Measurements from ENCODE around the gene SENP7.
"Not testable (repeated sequence)": the region's sequence is repeated elsewhere in the genome, so short reads cannot be mapped to it uniquely, and the experiment has no call there.

The SENP7 gene

DNA sequence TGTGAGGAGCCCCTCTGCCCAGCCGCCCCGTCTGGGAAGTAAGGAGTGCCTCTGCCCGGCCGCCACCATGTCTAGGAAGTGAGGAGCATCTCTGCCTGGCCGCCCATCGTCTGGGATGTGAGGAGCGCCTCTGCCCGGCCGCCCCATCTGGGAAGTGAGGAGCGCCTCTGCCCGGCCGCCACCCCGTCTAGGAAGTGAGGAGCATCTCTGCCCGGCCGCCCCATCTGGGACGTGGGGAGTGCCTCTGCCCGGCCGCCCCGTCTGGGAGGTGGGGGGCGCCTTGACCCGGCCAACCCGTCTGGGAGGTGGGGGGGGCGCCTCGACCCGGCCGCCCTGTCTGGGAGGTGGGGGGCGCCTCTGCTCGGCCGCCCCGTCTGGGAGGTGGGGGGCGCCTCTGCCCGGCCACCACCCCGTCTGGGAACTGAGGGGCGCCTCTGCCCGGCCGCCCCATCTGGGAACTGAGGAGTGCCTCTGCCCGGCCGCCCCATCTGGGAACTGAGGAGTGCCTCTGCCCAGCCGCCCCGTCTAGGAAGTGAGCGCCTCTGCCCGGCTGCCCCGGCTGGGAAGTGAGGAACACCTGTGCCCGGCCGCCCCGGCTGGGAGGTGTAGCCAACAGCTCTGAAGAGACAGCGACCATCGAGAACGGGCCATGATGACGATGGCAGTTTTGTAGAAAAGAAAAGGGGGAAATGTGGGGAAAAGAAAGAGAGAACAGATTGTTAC lies 38.5 kb upstream of the SENP7 start:
- not testable (repeated sequence) for H3K9me2 ChIP-seq (replicated peaks; ENCODE audit: control insufficient read depth, low read length); H3K4me2 ChIP-seq (ENCODE audit: low read length); H3F3A ChIP-seq (ENCODE audit: control insufficient read depth, insufficient read depth); H4K20me1 ChIP-seq (ENCODE audit: control insufficient read depth, insufficient read depth, low read depth, low read length); H3K27me3 ChIP-seq (ENCODE audit: control insufficient read depth, low read length); H3K9me3 ChIP-seq (ENCODE audit: control insufficient read depth, insufficient read depth, low read length); H3K27ac ChIP-seq (ENCODE audit: low read depth, low read length); H3K36me3 ChIP-seq (ENCODE audit: control insufficient read depth, low read length); H3K4me3 ChIP-seq (ENCODE audit: low read length); H3K79me2 ChIP-seq (ENCODE audit: control insufficient read depth, low read length)
- H3K4me1 ChIP-seq (ENCODE audit: control insufficient read depth, low read length) = peaks cover 14% of the 10 kb centered on the region

DNA sequence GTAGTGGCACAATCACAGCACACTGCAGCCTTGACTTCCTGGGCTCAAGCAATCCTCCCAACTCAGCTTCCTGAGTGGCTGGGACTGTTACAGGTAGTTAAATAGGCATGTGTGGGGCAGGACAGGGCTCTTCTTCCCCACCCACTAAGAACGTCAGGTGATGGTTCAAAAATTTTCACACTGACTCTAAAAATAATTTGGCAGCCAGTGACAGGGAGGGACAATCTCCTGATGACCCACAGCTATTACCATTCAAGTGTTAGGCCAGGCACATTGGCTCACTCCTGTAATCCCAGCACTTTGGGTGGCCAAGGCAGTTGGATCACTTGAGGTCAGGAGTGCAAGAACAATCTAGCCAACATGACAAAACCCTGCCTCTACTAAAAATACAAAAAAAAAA lies 36.5 kb upstream of the SENP7 start:
- H3F3A ChIP-seq (ENCODE audit: control insufficient read depth, insufficient read depth) = no peaks in the 10 kb centered on the region
- peaks cover 3% of the 10 kb centered on the region; the same call in 1 of the 2 replicates for H3K4me1 ChIP-seq (ENCODE audit: control insufficient read depth, low read length)
- H3K4me2 ChIP-seq (ENCODE audit: low read length) = no peak overlapping the region
- H3K9me2 ChIP-seq (replicated peaks; ENCODE audit: control insufficient read depth, low read length) = no peaks in the 10 kb centered on the region
- TF ChIP-seq EZH2phosphoT487 (IDR thresholded peaks at IDR 0.05; ENCODE audit: borderline replicate concordance, low read length) = no peak
- TF ChIP-seq, protein P1, sequence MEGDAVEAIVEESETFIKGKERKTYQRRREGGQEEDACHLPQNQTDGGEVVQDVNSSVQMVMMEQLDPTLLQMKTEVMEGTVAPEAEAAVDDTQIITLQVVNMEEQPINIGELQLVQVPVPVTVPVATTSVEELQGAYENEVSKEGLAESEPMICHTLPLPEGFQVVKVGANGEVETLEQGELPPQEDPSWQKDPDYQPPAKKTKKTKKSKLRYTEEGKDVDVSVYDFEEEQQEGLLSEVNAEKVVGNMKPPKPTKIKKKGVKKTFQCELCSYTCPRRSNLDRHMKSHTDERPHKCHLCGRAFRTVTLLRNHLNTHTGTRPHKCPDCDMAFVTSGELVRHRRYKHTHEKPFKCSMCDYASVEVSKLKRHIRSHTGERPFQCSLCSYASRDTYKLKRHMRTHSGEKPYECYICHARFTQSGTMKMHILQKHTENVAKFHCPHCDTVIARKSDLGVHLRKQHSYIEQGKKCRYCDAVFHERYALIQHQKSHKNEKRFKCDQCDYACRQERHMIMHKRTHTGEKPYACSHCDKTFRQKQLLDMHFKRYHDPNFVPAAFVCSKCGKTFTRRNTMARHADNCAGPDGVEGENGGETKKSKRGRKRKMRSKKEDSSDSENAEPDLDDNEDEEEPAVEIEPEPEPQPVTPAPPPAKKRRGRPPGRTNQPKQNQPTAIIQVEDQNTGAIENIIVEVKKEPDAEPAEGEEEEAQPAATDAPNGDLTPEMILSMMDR (IDR thresholded peaks at IDR 0.05; ENCODE audit: low read depth, low read length, poor library complexity, severe bottlenecking) = no peak
- no peaks in the 10 kb centered on the region for H3K36me3 ChIP-seq (ENCODE audit: control insufficient read depth, low read length)
- H3K4me3 ChIP-seq (ENCODE audit: low read length) = no peak overlapping the region
- H4K20me1 ChIP-seq (ENCODE audit: control insufficient read depth, insufficient read depth, low read depth, low read length) = no peaks in the 10 kb centered on the region
- H3K79me2 ChIP-seq (ENCODE audit: control insufficient read depth, low read length) = no peaks in the 10 kb centered on the region
- H3K27ac ChIP-seq (ENCODE audit: low read depth, low read length) = no peak overlapping the region
- no peaks in the 10 kb centered on the region for H3K27me3 ChIP-seq (ENCODE audit: control insufficient read depth, low read length)
- no peaks in the 10 kb centered on the region for H3K9me3 ChIP-seq (ENCODE audit: control insufficient read depth, insufficient read depth, low read length)

DNA sequence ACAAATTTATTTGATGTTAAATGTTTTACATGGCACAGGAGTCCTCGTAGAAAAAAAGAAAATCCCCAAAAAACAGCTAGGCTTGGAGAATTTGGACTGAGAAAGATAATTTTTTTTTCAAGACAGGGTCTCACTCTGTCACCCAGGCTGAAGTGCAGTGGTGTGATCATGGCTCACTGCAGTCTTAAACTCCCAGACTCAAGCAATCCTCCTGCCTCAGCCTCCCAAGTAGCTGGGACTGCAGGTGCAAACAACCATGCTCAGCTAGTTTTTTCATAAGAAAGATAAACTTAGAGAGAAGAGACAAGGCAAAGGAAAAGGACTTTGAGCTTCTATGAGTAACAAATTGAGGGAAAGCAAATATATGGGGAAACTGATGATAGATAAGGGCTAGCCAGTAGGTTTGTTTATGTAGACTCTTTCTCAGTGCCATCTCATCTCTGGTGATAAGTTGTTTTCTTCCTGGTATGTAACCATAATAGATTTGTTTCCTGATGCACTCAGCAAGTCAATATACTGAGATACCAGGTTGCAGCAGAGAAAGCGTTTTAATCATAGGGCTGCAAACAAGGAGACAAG lies 35.6 kb upstream of the SENP7 start:
- H3K27ac ChIP-seq (ENCODE audit: low read depth, low read length) = no peak overlapping the region
- H3K27me3 ChIP-seq (ENCODE audit: control insufficient read depth, low read length) = no peaks in the 10 kb centered on the region
- no peaks in the 10 kb centered on the region for H3K9me3 ChIP-seq (ENCODE audit: control insufficient read depth, insufficient read depth, low read length)
- no peak overlapping the region for H3K4me3 ChIP-seq (ENCODE audit: low read length)
- no peaks in the 10 kb centered on the region for H3K36me3 ChIP-seq (ENCODE audit: control insufficient read depth, low read length)
- H3K9me2 ChIP-seq (replicated peaks; ENCODE audit: control insufficient read depth, low read length) = no peaks in the 10 kb centered on the region
- no peaks in the 10 kb centered on the region for H3K79me2 ChIP-seq (ENCODE audit: control insufficient read depth, low read length)
- no peaks in the 10 kb centered on the region for H4K20me1 ChIP-seq (ENCODE audit: control insufficient read depth, insufficient read depth, low read depth, low read length)
- H3K4me2 ChIP-seq (ENCODE audit: low read length) = no peak overlapping the region
- peaks cover 3% of the 10 kb centered on the region; the same call in 1 of the 2 replicates for H3K4me1 ChIP-seq (ENCODE audit: control insufficient read depth, low read length)
- H3F3A ChIP-seq (ENCODE audit: control insufficient read depth, insufficient read depth) = no peaks in the 10 kb centered on the region
- TF ChIP-seq EZH2phosphoT487 (IDR thresholded peaks at IDR 0.05; ENCODE audit: borderline replicate concordance, low read length) = no peak
- TF ChIP-seq, protein P1 (IDR thresholded peaks at IDR 0.05; ENCODE audit: low read depth, low read length, poor library complexity, severe bottlenecking) = no peak

DNA sequence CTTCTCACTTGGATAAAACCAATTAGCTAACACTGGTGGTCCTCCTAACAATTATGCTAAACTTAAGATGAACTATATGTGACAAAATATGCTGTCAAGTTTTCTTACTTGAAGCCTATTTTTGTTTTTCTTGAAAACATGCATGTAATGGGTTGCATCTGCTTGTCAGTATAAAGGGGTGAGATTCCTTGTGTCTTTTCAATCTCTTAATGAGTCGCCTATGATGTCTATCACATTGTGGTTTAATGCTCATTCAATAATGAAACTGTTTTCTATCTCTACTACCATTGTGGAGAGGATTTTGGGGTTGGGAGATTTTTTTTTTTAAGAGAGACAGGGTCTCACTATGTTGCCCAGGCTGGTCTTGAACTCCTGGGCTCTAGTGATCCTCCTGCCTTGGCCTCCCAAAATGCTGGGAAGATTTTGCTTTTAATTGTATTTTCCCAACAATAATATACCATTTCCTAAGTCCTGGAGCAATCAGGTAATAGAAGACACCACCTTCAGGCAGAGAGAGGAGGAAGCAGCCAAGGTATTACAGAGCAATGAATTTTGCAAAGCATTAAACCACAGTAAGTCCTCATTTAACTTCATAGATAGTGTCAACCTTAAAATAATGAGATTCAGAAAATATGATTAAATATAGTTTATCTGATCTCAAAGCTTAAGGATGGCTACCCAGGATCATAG lies 31.3 kb upstream of the SENP7 start:
- Histone ChIP-seq H3K4me3 (ENCODE audit: low read length) (no peak overlapping the region), H3K27ac (ENCODE audit: low read depth, low read length) (no peak overlapping the region), H3F3A (ENCODE audit: control insufficient read depth, insufficient read depth) (no peaks in the 10 kb centered on the region), H3K4me1 (ENCODE audit: control insufficient read depth, low read length) (no peaks in the 10 kb centered on the region), H3K9me3 (ENCODE audit: control insufficient read depth, insufficient read depth, low read length) (no peaks in the 10 kb centered on the region), H3K4me2 (ENCODE audit: low read length) (no peak overlapping the region), H3K79me2 (ENCODE audit: control insufficient read depth, low read length) (no peaks in the 10 kb centered on the region), H3K27me3 (ENCODE audit: control insufficient read depth, low read length) (no peaks in the 10 kb centered on the region), H3K9me2 (replicated peaks; ENCODE audit: control insufficient read depth, low read length) (no peaks in the 10 kb centered on the region), H4K20me1 (ENCODE audit: control insufficient read depth, insufficient read depth, low read depth, low read length) (no peaks in the 10 kb centered on the region), H3K36me3 (ENCODE audit: control insufficient read depth, low read length) (no peaks in the 10 kb centered on the region)
- TF ChIP-seq, protein P1 (IDR thresholded peaks at IDR 0.05; ENCODE audit: low read depth, low read length, poor library complexity, severe bottlenecking) = no peak
- TF ChIP-seq EZH2phosphoT487 (IDR thresholded peaks at IDR 0.05; ENCODE audit: borderline replicate concordance, low read length) = no peak
